ENCODE measurements around the gene BCL2A1.
"Not testable (repeated sequence)": the region's sequence is repeated elsewhere in the genome, so short reads cannot be mapped to it uniquely, and the experiment has no call there.

The BCL2A1 gene

GRCh38 chr15:79919090-79919748 lies 51.8 kb downstream of the BCL2A1 start:
- Mint-ChIP-seq H3K9me3 (peaks cover 58% of the 10 kb centered on the region), H3K27me3 (ENCODE audit: low read depth) (no peaks in the 10 kb centered on the region), H3K4me1 (ENCODE audit: low read depth) (peaks cover 12% of the 10 kb centered on the region), H3K27ac (no peak overlapping the region), H3K4me3 (no peak overlapping the region), H3K36me3 (ENCODE audit: low read depth) (peaks cover 78% of the 10 kb centered on the region)
- no peak for DNase-seq (ENCODE audit: low spot score)

GRCh38 chr15:79918278-79918677 lies 52.7 kb downstream of the BCL2A1 start:
- no peak overlapping the region for H3K27ac Mint-ChIP-seq
- H3K9me3 Mint-ChIP-seq, result peaks cover 65% of the 10 kb centered on the region
- no peaks in the 10 kb centered on the region for H3K27me3 Mint-ChIP-seq (ENCODE audit: low read depth)
- peaks cover 86% of the 10 kb centered on the region for H3K36me3 Mint-ChIP-seq (ENCODE audit: low read depth)
- H3K4me1 Mint-ChIP-seq (ENCODE audit: low read depth), result peaks cover 12% of the 10 kb centered on the region
- DNase-seq (ENCODE audit: low spot score), result no peak
- no peak overlapping the region for H3K4me3 Mint-ChIP-seq

GRCh38 chr15:79916502-79917132 lies 54.4 kb downstream of the BCL2A1 start:
- peaks cover 80% of the 10 kb centered on the region for H3K36me3 Mint-ChIP-seq (ENCODE audit: low read depth)
- no peak for DNase-seq (ENCODE audit: low spot score)
- H3K4me3 Mint-ChIP-seq, result no peak overlapping the region
- no peaks in the 10 kb centered on the region for H3K27me3 Mint-ChIP-seq (ENCODE audit: low read depth)
- peaks cover 67% of the 10 kb centered on the region for H3K9me3 Mint-ChIP-seq
- H3K27ac Mint-ChIP-seq, result no peak overlapping the region
- H3K4me1 Mint-ChIP-seq (ENCODE audit: low read depth), result peaks cover 3% of the 10 kb centered on the region

GRCh38 chr15:79915776-79916501 lies 55.1 kb downstream of the BCL2A1 start:
- not testable (repeated sequence) for H3K27ac Mint-ChIP-seq; H3K4me1 Mint-ChIP-seq (ENCODE audit: low read depth); H3K27me3 Mint-ChIP-seq (ENCODE audit: low read depth); H3K4me3 Mint-ChIP-seq; DNase-seq (ENCODE audit: low spot score)
- Mint-ChIP-seq H3K36me3 (ENCODE audit: low read depth) (peaks cover 78% of the 10 kb centered on the region), H3K9me3 (peaks cover 63% of the 10 kb centered on the region)

- H3K36me3 Mint-ChIP-seq (ENCODE audit: low read depth), result peaks cover 78% of the 10 kb centered on the region
These were observed 56.3 kb downstream of the BCL2A1 start for GRCh38 chr15:79914728-79915127.

More at GRCh38 chr15:79914728-79915127, 56.3 kb downstream of the BCL2A1 start:
- peaks cover 70% of the 10 kb centered on the region for H3K9me3 Mint-ChIP-seq
- no peaks in the 10 kb centered on the region for H3K27me3 Mint-ChIP-seq (ENCODE audit: low read depth)
- peaks cover 5% of the 10 kb centered on the region for H3K4me1 Mint-ChIP-seq (ENCODE audit: low read depth)
- no peak overlapping the region for H3K27ac Mint-ChIP-seq
- DNase-seq (ENCODE audit: low spot score), result no peak
- H3K4me3 Mint-ChIP-seq, result no peak overlapping the region
